ENCODE data around the gene JAM3. TPM values are rescaled to one million over a fixed set of nuclear protein-coding genes. Genes with fewer than 3 reads are reported as not detected.
"Not testable (repeated sequence)": the region's sequence is repeated elsewhere in the genome, so short reads cannot be mapped to it uniquely, and the experiment has no call there.

JAM3 gene
- total RNA-seq, 5 donors from 2014 or later (not counting 1 experiment from before 2014, with no cell fraction given): 6.6 to 10.7 (median 8.2) TPM

DNA sequence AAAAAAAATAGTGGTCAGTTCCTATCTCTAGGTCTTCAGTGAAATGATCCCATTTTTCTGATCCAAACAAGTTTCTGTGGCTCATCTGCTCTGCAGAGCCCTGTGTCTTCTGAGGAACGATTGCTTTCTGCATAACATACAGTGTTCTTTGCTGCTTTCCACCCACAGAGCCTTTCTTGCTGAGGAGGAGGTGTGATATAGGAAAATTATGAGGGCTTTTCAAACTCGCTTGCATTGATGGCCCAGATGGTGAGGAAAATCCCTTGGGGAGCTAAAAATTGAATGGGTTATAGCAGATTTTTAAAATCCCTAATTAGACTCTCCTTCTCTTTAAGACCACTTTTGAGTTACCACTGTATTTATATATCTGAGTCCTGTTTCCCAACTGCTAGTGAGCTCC is 31.3 kb downstream of the JAM3 start:
- Histone ChIP-seq H3K9me3 (no peaks in the 10 kb centered on the region), H3K27me3 (replicated peaks in 1 of 2; ENCODE audit: control insufficient read depth in 2 of 2, extremely low read depth in 1 of 2, insufficient read depth in 2 of 2, low read length in 1 of 2) (no peaks in the 10 kb centered on the region), H3K4me1 (ENCODE audit: control insufficient read depth in 1 of 2, extremely low read depth in 1 of 2, insufficient read depth in 2 of 2, low read length in 2 of 2) (no peaks in the 10 kb centered on the region), H3K27ac (ENCODE audit: low read length) (no peak overlapping the region), H3K4me3 (ENCODE audit: control insufficient read depth in 1 of 2, extremely low read depth in 1 of 2, low read length in 1 of 2) (no peak overlapping the region), H3K36me3 (ENCODE audit: control insufficient read depth in 2 of 2, extremely low read depth in 1 of 2, insufficient read depth in 1 of 2, low read length in 1 of 2) (no peaks in the 10 kb centered on the region)
- Mint-ChIP-seq H3K36me3 (peaks cover 5% of the 10 kb centered on the region), H3K27ac (no peak overlapping the region), H3K4me1 (no peaks in the 10 kb centered on the region), H3K9me3 (peaks cover 0 to 5% (median 4%) of the 10 kb centered on the region in 3 donors), H3K4me3 (no peak overlapping the region), H3K27me3 (peaks cover 0 to 5% of the 10 kb centered on the region in 2 donors)
- POLR2A ChIA-PET: no interaction called here
- no peak for ATAC-seq (replicated peaks in 1 of 4)
- CTCF ChIA-PET: no interaction called here
- no CpG with 5 or more reads among the region's 2 CpGs for WGBS (ENCODE audit: insufficient coverage)
- no peak for DNase-seq

DNA sequence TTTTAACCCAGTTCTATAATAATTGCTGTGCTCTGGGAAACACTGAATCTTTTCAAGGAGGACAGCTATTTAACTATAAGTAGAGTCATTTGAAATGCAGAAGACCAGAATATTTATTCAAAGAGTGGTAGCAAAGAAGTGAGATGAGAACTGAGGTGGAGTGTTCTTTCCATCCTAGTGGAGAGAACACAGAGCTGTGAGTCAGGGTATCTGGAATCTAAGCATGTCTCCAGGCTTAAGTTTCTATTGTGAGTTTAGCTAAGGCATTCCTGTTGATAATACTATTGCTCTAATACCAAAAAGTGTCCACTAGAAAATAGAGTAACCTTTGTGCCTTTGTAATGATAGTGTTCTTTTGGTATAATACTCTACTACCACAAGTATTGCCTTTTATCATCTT is 32.4 kb downstream of the JAM3 start:
- no peak overlapping the region for H3K4me3 Mint-ChIP-seq
- POLR2A ChIA-PET: no interaction called here
- H3K4me1 Mint-ChIP-seq: no peaks in the 10 kb centered on the region
- no peak for ATAC-seq (replicated peaks in 1 of 4)
- no peaks in the 10 kb centered on the region for H3K27me3 ChIP-seq (replicated peaks in 1 of 2; ENCODE audit: control insufficient read depth in 2 of 2, extremely low read depth in 1 of 2, insufficient read depth in 2 of 2, low read length in 1 of 2)
- H3K9me3 ChIP-seq: no peaks in the 10 kb centered on the region
- H3K27ac ChIP-seq (ENCODE audit: low read length): no peak overlapping the region
- no peak overlapping the region for H3K27ac Mint-ChIP-seq
- H3K4me1 ChIP-seq (ENCODE audit: control insufficient read depth in 1 of 2, extremely low read depth in 1 of 2, insufficient read depth in 2 of 2, low read length in 2 of 2): no peaks in the 10 kb centered on the region
- H3K27me3 Mint-ChIP-seq: peaks cover 0 to 5% of the 10 kb centered on the region in 2 donors
- CTCF ChIA-PET: no interaction called here
- no peak overlapping the region for H3K4me3 ChIP-seq (ENCODE audit: control insufficient read depth in 1 of 2, extremely low read depth in 1 of 2, low read length in 1 of 2)
- H3K36me3 ChIP-seq (ENCODE audit: control insufficient read depth in 2 of 2, extremely low read depth in 1 of 2, insufficient read depth in 1 of 2, low read length in 1 of 2): no peaks in the 10 kb centered on the region
- H3K9me3 Mint-ChIP-seq: peaks cover 0 to 9% (median 4%) of the 10 kb centered on the region in 3 donors
- H3K36me3 Mint-ChIP-seq: peaks cover 5% of the 10 kb centered on the region
- no peak for DNase-seq

GRCh38 chr11:134110252-134110815 is 41.5 kb downstream of the JAM3 start:
- CTCF ChIA-PET: no interaction called here
- Mint-ChIP-seq H3K9me3 (peaks cover 0 to 21% (median 14%) of the 10 kb centered on the region in 3 donors), H3K27ac (no peak overlapping the region), H3K36me3 (peaks cover 8% of the 10 kb centered on the region), H3K4me1 (no peaks in the 10 kb centered on the region), H3K4me3 (no peak overlapping the region), H3K27me3 (no peaks in the 10 kb centered on the region)
- no peaks in the 10 kb centered on the region for H3K36me3 ChIP-seq (ENCODE audit: control insufficient read depth in 2 of 2, extremely low read depth in 1 of 2, insufficient read depth in 1 of 2, low read length in 1 of 2)
- no peaks in the 10 kb centered on the region for H3K9me3 ChIP-seq
- ATAC-seq (replicated peaks in 1 of 4) (no peak), DNase-seq (no peak)
- no peak overlapping the region for H3K27ac ChIP-seq (ENCODE audit: low read length)
- no peaks in the 10 kb centered on the region for H3K27me3 ChIP-seq (replicated peaks in 1 of 2; ENCODE audit: control insufficient read depth in 2 of 2, extremely low read depth in 1 of 2, insufficient read depth in 2 of 2, low read length in 1 of 2)
- POLR2A ChIA-PET: no interaction called here
- 80% methylated on average over 1 of the region's 5 CpGs for WGBS (ENCODE audit: insufficient coverage)
- no peaks in the 10 kb centered on the region for H3K4me1 ChIP-seq (ENCODE audit: control insufficient read depth in 1 of 2, extremely low read depth in 1 of 2, insufficient read depth in 2 of 2, low read length in 2 of 2)
- no peak overlapping the region for H3K4me3 ChIP-seq (ENCODE audit: control insufficient read depth in 1 of 2, extremely low read depth in 1 of 2, low read length in 1 of 2)

GRCh38 chr11:134113787-134114186 is 44.9 kb downstream of the JAM3 start:
- CTCF ChIA-PET; ATAC-seq (replicated peaks in 1 of 4); DNase-seq; H3K27me3 ChIP-seq (replicated peaks in 1 of 2; ENCODE audit: control insufficient read depth in 2 of 2, extremely low read depth in 1 of 2, insufficient read depth in 2 of 2, low read length in 1 of 2); H3K4me3 Mint-ChIP-seq; H3K36me3 Mint-ChIP-seq; H3K4me1 ChIP-seq (ENCODE audit: control insufficient read depth in 1 of 2, extremely low read depth in 1 of 2, insufficient read depth in 2 of 2, low read length in 2 of 2); POLR2A ChIA-PET; H3K4me3 ChIP-seq (ENCODE audit: control insufficient read depth in 1 of 2, extremely low read depth in 1 of 2, low read length in 1 of 2); H3K9me3 ChIP-seq; H3K36me3 ChIP-seq (ENCODE audit: control insufficient read depth in 2 of 2, extremely low read depth in 1 of 2, insufficient read depth in 1 of 2, low read length in 1 of 2); H3K27ac Mint-ChIP-seq; H3K4me1 Mint-ChIP-seq; H3K27me3 Mint-ChIP-seq; H3K27ac ChIP-seq (ENCODE audit: low read length); H3K9me3 Mint-ChIP-seq: not testable (repeated sequence)
- WGBS (ENCODE audit: insufficient coverage): no CpG with 5 or more reads among the region's 1 CpG

DNA sequence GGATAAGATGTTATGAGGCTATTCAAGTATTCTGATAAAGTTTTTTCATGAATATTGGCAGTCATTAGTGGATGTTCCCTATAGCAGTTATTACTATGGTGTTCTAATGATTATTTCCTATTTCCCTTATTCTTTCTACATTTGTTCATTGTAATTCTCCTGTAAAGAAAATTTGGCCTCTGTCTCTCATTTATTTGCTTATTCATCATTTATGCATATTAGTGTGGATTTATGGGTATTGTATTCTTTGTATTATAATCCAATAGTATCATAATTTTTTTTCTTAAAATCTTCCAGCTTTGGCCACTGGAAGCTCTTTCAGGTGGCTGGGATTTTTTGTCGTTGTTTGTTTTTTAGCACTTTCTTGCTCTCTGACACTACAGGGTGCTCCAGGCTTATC is 47.3 kb downstream of the JAM3 start:
- Mint-ChIP-seq H3K4me3 (no peak overlapping the region), H3K27ac (no peak overlapping the region), H3K27me3 (peaks cover 0 to 11% of the 10 kb centered on the region in 2 donors), H3K4me1 (no peaks in the 10 kb centered on the region), H3K36me3 (peaks cover 20% of the 10 kb centered on the region), H3K9me3 (peaks cover 0 to 3% (median 1%) of the 10 kb centered on the region in 3 donors)
- no peaks in the 10 kb centered on the region for H3K36me3 ChIP-seq (ENCODE audit: control insufficient read depth in 2 of 2, extremely low read depth in 1 of 2, insufficient read depth in 1 of 2, low read length in 1 of 2)
- H3K27me3 ChIP-seq (replicated peaks in 1 of 2; ENCODE audit: control insufficient read depth in 2 of 2, extremely low read depth in 1 of 2, insufficient read depth in 2 of 2, low read length in 1 of 2): peaks cover 0 to 3% of the 10 kb centered on the region in 2 experiments
- no peaks in the 10 kb centered on the region for H3K4me1 ChIP-seq (ENCODE audit: control insufficient read depth in 1 of 2, extremely low read depth in 1 of 2, insufficient read depth in 2 of 2, low read length in 2 of 2)
- no peaks in the 10 kb centered on the region for H3K9me3 ChIP-seq
- ATAC-seq (replicated peaks in 1 of 4) (no peak), DNase-seq (no peak)
- 83% methylated on average over 1 of the region's 1 CpG for WGBS (ENCODE audit: insufficient coverage)
- H3K4me3 ChIP-seq (ENCODE audit: control insufficient read depth in 1 of 2, extremely low read depth in 1 of 2, low read length in 1 of 2): no peak overlapping the region
- ChIA-PET POLR2A (no interaction called here), CTCF (no interaction called here)
- no peak overlapping the region for H3K27ac ChIP-seq (ENCODE audit: low read length)

DNA sequence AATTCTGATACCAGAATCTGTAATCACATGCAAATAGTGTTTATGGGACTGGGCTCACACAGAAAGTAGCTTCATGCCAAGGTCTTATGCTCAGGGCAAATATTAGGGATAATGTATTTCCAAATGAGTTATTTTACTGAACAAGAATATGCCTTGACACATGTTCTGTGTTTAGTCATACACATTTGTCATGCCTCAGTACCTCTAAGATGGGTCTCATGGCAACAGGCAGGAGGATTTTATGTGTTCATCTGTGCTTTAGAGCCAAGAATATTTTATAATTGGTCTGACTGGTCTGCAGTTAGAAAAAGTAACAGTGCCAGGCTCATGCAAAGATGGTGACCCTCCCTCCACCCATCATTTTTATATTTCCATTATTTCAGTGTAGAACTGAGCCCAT is 49.1 kb downstream of the JAM3 start:
- Histone ChIP-seq H3K4me3 (ENCODE audit: control insufficient read depth in 1 of 2, extremely low read depth in 1 of 2, low read length in 1 of 2) (no peak overlapping the region), H3K27ac (ENCODE audit: low read length) (no peak overlapping the region), H3K9me3 (no peaks in the 10 kb centered on the region), H3K4me1 (ENCODE audit: control insufficient read depth in 1 of 2, extremely low read depth in 1 of 2, insufficient read depth in 2 of 2, low read length in 2 of 2) (no peaks in the 10 kb centered on the region), H3K27me3 (replicated peaks in 1 of 2; ENCODE audit: control insufficient read depth in 2 of 2, extremely low read depth in 1 of 2, insufficient read depth in 2 of 2, low read length in 1 of 2) (peaks cover 0 to 6% of the 10 kb centered on the region in 2 experiments), H3K36me3 (ENCODE audit: control insufficient read depth in 2 of 2, extremely low read depth in 1 of 2, insufficient read depth in 1 of 2, low read length in 1 of 2) (no peaks in the 10 kb centered on the region)
- Mint-ChIP-seq H3K4me1 (no peaks in the 10 kb centered on the region), H3K9me3 (no peaks in the 10 kb centered on the region), H3K27ac (no peak overlapping the region), H3K36me3 (peaks cover 12% of the 10 kb centered on the region), H3K4me3 (no peak overlapping the region), H3K27me3 (peaks cover 6 to 20% of the 10 kb centered on the region in 2 donors)
- DNase-seq: no peak
- CTCF ChIA-PET: no interaction called here
- POLR2A ChIA-PET: interaction anchor here in 1 of 2 donors (0.7 kb wide), 1 partner anchor 34 kb away, joined by 3 read pairs; no protein-coding TSS in a partner anchor
- no peak for ATAC-seq (replicated peaks in 1 of 4)

GRCh38 chr11:134119094-134119493 is 50.2 kb downstream of the JAM3 start:
- peaks cover 0 to 6% of the 10 kb centered on the region in 2 experiments for H3K27me3 ChIP-seq (replicated peaks in 1 of 2; ENCODE audit: control insufficient read depth in 2 of 2, extremely low read depth in 1 of 2, insufficient read depth in 2 of 2, low read length in 1 of 2)
- Mint-ChIP-seq H3K27me3 (peaks cover 16 to 31% of the 10 kb centered on the region in 2 donors), H3K4me1 (peaks cover 0 to 4% (median 0%) of the 10 kb centered on the region in 3 donors), H3K4me3 (no peak overlapping the region), H3K36me3 (peaks cover 18% of the 10 kb centered on the region), H3K27ac (no peak overlapping the region), H3K9me3 (no peaks in the 10 kb centered on the region)
- CTCF ChIA-PET: no interaction called here
- H3K27ac ChIP-seq (ENCODE audit: low read length): no peak overlapping the region
- H3K36me3 ChIP-seq (ENCODE audit: control insufficient read depth in 2 of 2, extremely low read depth in 1 of 2, insufficient read depth in 1 of 2, low read length in 1 of 2): no peaks in the 10 kb centered on the region
- WGBS (ENCODE audit: insufficient coverage): 0% methylated on average over 1 of the region's 3 CpGs
- no peak for DNase-seq
- H3K9me3 ChIP-seq: no peaks in the 10 kb centered on the region
- POLR2A ChIA-PET: no interaction called here
- H3K4me1 ChIP-seq (ENCODE audit: control insufficient read depth in 1 of 2, extremely low read depth in 1 of 2, insufficient read depth in 2 of 2, low read length in 2 of 2): no peaks in the 10 kb centered on the region
- no peak for ATAC-seq (replicated peaks in 1 of 4)
- no peak overlapping the region for H3K4me3 ChIP-seq (ENCODE audit: control insufficient read depth in 1 of 2, extremely low read depth in 1 of 2, low read length in 1 of 2)
